Type B pancreatic cell (in vitro differentiated cells): ENCODE measurements around the gene FZD7. TPM values are rescaled to one million over a fixed set of nuclear protein-coding genes. Genes with fewer than 3 reads are reported as not detected.

Experiments used
- DNase-seq: peaks from one replicate; pipeline ENCODE4 v3.0.0; 2021; ENCODE audit warnings: mixed read lengths; ENCODE audit not compliant: unreplicated experiment; ENCODE audit errors: extremely low spot score
- H3K27ac Mint-ChIP-seq: 2 replicates; pipeline ENCODE4 v1.8.0; 2021; ENCODE audit warnings: mild to moderate bottlenecking, mixed read lengths
- H3K27me3 Mint-ChIP-seq: 2 replicates; pipeline ENCODE4 v1.8.0; 2021; ENCODE audit warnings: mixed read lengths
- H3K36me3 Mint-ChIP-seq: 2 replicates; pipeline ENCODE4 v1.8.0; 2021; ENCODE audit warnings: mixed read lengths
- H3K4me1 Mint-ChIP-seq: one replicate; pipeline ENCODE4 v1.8.0; 2021; ENCODE audit warnings: mixed read lengths; ENCODE audit not compliant: unreplicated experiment
- H3K4me3 Mint-ChIP-seq: 2 replicates; pipeline ENCODE4 v1.8.0; 2021; ENCODE audit warnings: mild to moderate bottlenecking, mixed read lengths
- H3K9me3 Mint-ChIP-seq: 2 replicates; pipeline ENCODE4 v1.8.0; 2021; ENCODE audit warnings: mixed read lengths
- CTCF ChIP-seq: fragments of 200-600 bp; sonication (generic); conservative IDR thresholded peaks from 2 replicates; pipeline ENCODE4 v1.5.0; 2021; ENCODE audit warnings: antibody characterized with exemption, mild to moderate bottlenecking
- total RNA-seq: library from RNA; stranded (reverse); gene quantifications from 2 replicates; pipeline ENCODE4 v1.2.1, GENCODE V29; 2021; ENCODE audit warnings: low replicate concordance

FZD7 gene
- total RNA-seq, 1 donor from 2014 or later: 68.6 TPM

- no peak for TF ChIP-seq CTCF
Observed at GRCh38 chr2:202025816-202026215, 7.8 kb upstream of the FZD7 start.

GRCh38 chr2:202026507-202026906 lies 7.1 kb upstream of the FZD7 start:
- Mint-ChIP-seq H3K27ac (no peak overlapping the region), H3K9me3 (no peaks in the 10 kb centered on the region), H3K4me3 (no peak overlapping the region), H3K36me3 (no peaks in the 10 kb centered on the region), H3K27me3 (peaks cover 4% of the 10 kb centered on the region), H3K4me1 (peaks cover 25% of the 10 kb centered on the region)
- no peak for TF ChIP-seq CTCF
- no peak for DNase-seq

More at GRCh38 chr2:202025816-202026215, 7.8 kb upstream of the FZD7 start:
- Mint-ChIP-seq H3K4me3 (no peak overlapping the region), H3K27ac (no peak overlapping the region), H3K9me3 (no peaks in the 10 kb centered on the region), H3K27me3 (peaks cover 3% of the 10 kb centered on the region), H3K36me3 (no peaks in the 10 kb centered on the region), H3K4me1 (peaks cover 21% of the 10 kb centered on the region)
- DNase-seq: no peak

- no peak for TF ChIP-seq CTCF
- peak overlapping the region; percentile 95 for H3K27ac Mint-ChIP-seq
- peaks cover 14% of the 10 kb centered on the region for H3K27me3 Mint-ChIP-seq
- no peaks in the 10 kb centered on the region for H3K36me3 Mint-ChIP-seq
- H3K9me3 Mint-ChIP-seq: no peaks in the 10 kb centered on the region
- H3K4me1 Mint-ChIP-seq: peaks cover 12% of the 10 kb centered on the region
- H3K4me3 Mint-ChIP-seq: peak overlapping the region; percentile 95
- DNase-seq: no peak
Observed at GRCh38 chr2:202030691-202031090, 3.0 kb upstream of the FZD7 start.

GRCh38 chr2:202031246-202031951 lies 2.3 kb upstream of the FZD7 start:
- DNase-seq: no peak
- Mint-ChIP-seq H3K36me3 (no peaks in the 10 kb centered on the region), H3K9me3 (no peaks in the 10 kb centered on the region), H3K4me1 (peaks cover 12% of the 10 kb centered on the region), H3K27me3 (peaks cover 12% of the 10 kb centered on the region), H3K27ac (peak overlapping the region; percentile 95), H3K4me3 (peak overlapping the region; percentile 95)
- no peak for TF ChIP-seq CTCF

GRCh38 chr2:202032846-202033316 lies 774 bp upstream of the FZD7 start:
- peaks cover 12% of the 10 kb centered on the region for H3K4me1 Mint-ChIP-seq
- H3K36me3 Mint-ChIP-seq: peaks cover 3% of the 10 kb centered on the region
- peak; percentile 85 for DNase-seq
- TF ChIP-seq CTCF: no peak
- peak overlapping the region; percentile 95 for H3K27ac Mint-ChIP-seq
- no peaks in the 10 kb centered on the region for H3K9me3 Mint-ChIP-seq
- H3K4me3 Mint-ChIP-seq: peak overlapping the region; percentile 95
- peaks cover 11% of the 10 kb centered on the region for H3K27me3 Mint-ChIP-seq
